ENCODE results near the gene CACFD1.
A peak's percentile ranks its signal among the peaks of the same experiment; 100 is the strongest.

The CACFD1 gene

DNA sequence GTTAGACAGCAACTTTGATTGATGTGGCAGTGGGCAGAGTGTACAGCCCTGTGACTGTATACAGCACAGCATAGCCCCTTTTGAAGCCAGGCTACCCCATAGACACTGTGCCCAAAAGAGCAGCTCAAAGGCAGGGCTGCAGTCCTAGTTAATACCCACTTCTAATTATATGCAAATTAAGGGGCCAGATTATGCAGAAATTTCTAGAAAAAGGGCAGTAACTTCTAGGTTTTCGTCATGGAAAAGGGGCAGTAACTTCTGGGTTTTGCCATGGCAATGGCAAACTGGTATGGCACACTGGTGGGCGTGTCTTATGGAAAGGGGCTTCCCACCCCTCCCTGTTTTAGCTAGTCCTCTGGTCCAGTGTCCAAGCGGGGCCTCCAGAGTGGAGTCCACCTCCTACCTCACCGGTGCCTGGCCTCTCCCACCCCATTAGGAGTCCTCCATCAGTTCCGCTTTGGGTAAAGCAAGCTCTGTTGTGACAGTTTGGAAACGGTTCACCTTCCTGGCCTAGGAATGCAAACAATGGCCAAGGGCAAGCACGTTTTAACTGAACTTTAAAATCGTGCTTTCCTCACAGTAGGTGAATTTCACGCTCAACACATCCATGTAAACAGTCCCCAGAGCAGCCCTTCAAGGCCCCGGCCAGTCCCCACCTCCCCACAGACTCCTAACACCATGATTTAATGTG is 32.0 kb upstream of the CACFD1 start:
- H3K9me3 ChIP-seq (ENCODE audit: control insufficient read depth, insufficient read depth, low read length), result no peaks in the 10 kb centered on the region
- H3K27me3 ChIP-seq (ENCODE audit: control insufficient read depth, insufficient read depth, low read length), result peaks cover 9% of the 10 kb centered on the region
- no peaks in the 10 kb centered on the region for H3K4me1 ChIP-seq (ENCODE audit: control insufficient read depth, insufficient read depth, low read length)
- peak overlapping the region; percentile 26 for H3K9ac ChIP-seq (ENCODE audit: low read depth, low read length)
- peaks cover 2% of the 10 kb centered on the region for H3K36me3 ChIP-seq (ENCODE audit: control insufficient read depth, insufficient read depth, low read length)
- peak overlapping the region; percentile 58 for H3K4me3 ChIP-seq (ENCODE audit: low read depth, low read length)

DNA sequence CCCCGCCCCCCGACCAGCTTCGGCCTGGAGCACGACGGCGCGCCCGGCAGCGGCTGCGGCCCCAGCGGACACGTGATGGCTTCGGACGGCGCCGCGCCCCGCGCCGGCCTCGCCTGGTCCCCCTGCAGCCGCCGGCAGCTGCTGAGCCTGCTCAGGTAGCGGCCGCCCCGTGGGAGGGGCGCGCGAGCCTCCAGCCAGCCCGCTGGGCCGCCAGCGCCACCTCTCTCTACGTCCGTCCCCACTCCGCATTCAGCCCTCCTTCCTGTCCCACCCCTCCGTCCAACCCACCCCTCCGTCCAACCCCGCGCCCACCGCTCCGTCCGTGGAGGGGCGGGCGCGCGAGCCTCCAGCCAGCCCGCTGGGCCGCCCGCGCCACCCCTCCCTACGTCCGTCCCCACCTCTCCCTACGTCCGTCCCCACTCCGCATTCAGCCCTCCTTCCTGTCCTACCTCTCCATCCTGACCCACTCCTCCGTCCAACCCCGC is 31.1 kb upstream of the CACFD1 start:
- H3K4me1 ChIP-seq (ENCODE audit: control insufficient read depth, insufficient read depth, low read length), result no peaks in the 10 kb centered on the region
- H3K9me3 ChIP-seq (ENCODE audit: control insufficient read depth, insufficient read depth, low read length), result no peaks in the 10 kb centered on the region
- H3K27me3 ChIP-seq (ENCODE audit: control insufficient read depth, insufficient read depth, low read length), result peaks cover 9% of the 10 kb centered on the region
- no peak overlapping the region for H3K9ac ChIP-seq (ENCODE audit: low read depth, low read length)
- H3K4me3 ChIP-seq (ENCODE audit: low read depth, low read length), result peak overlapping the region; percentile 52
- peaks cover 2% of the 10 kb centered on the region for H3K36me3 ChIP-seq (ENCODE audit: control insufficient read depth, insufficient read depth, low read length)

GRCh38 chr9:133429214-133429613 is 30.6 kb upstream of the CACFD1 start:
- H3K9me3 ChIP-seq (ENCODE audit: control insufficient read depth, insufficient read depth, low read length), result no peaks in the 10 kb centered on the region
- H3K36me3 ChIP-seq (ENCODE audit: control insufficient read depth, insufficient read depth, low read length), result peaks cover 2% of the 10 kb centered on the region
- no peak overlapping the region for H3K9ac ChIP-seq (ENCODE audit: low read depth, low read length)
- peak overlapping the region; percentile 52 for H3K4me3 ChIP-seq (ENCODE audit: low read depth, low read length)
- H3K27me3 ChIP-seq (ENCODE audit: control insufficient read depth, insufficient read depth, low read length), result peaks cover 9% of the 10 kb centered on the region
- H3K4me1 ChIP-seq (ENCODE audit: control insufficient read depth, insufficient read depth, low read length), result no peaks in the 10 kb centered on the region

DNA sequence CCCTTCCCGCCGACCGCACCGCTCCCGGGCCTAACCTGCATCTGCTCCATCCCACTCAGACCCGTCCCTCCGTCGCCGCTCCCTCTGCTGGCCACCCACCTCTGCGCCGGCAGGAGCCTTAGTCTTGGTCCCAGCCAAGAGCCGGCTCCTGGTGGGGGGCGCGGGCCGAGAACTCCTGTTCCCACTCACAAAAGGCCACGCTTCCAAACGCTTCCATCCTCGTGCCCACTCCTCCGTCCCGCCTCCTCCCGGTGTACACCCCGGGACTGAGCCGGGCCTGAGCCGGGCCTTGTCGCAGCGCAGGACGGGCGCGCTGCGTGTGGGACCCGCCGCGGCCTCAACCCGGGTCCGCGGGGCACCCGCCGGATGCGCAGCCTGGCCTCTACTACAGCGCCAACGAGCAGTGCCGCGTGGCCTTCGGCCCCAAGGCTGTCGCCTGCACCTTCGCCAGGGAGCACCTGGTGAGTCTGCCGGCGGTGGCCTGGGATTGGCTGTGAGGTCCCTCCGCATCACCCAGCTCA is 30.1 kb upstream of the CACFD1 start:
- no peaks in the 10 kb centered on the region for H3K4me1 ChIP-seq (ENCODE audit: control insufficient read depth, insufficient read depth, low read length)
- no peaks in the 10 kb centered on the region for H3K9me3 ChIP-seq (ENCODE audit: control insufficient read depth, insufficient read depth, low read length)
- H3K36me3 ChIP-seq (ENCODE audit: control insufficient read depth, insufficient read depth, low read length), result peaks cover 2% of the 10 kb centered on the region
- peaks cover 9% of the 10 kb centered on the region for H3K27me3 ChIP-seq (ENCODE audit: control insufficient read depth, insufficient read depth, low read length)
- H3K9ac ChIP-seq (ENCODE audit: low read depth, low read length), result peak overlapping the region; percentile 24
- peak overlapping the region; percentile 52 for H3K4me3 ChIP-seq (ENCODE audit: low read depth, low read length)

GRCh38 chr9:133430244-133430643 is 29.5 kb upstream of the CACFD1 start:
- Histone ChIP-seq H3K9ac (ENCODE audit: low read depth, low read length) (no peak overlapping the region), H3K9me3 (ENCODE audit: control insufficient read depth, insufficient read depth, low read length) (no peaks in the 10 kb centered on the region), H3K4me1 (ENCODE audit: control insufficient read depth, insufficient read depth, low read length) (no peaks in the 10 kb centered on the region), H3K4me3 (ENCODE audit: low read depth, low read length) (peak overlapping the region; percentile 52), H3K36me3 (ENCODE audit: control insufficient read depth, insufficient read depth, low read length) (peaks cover 2% of the 10 kb centered on the region), H3K27me3 (ENCODE audit: control insufficient read depth, insufficient read depth, low read length) (peaks cover 9% of the 10 kb centered on the region)

DNA sequence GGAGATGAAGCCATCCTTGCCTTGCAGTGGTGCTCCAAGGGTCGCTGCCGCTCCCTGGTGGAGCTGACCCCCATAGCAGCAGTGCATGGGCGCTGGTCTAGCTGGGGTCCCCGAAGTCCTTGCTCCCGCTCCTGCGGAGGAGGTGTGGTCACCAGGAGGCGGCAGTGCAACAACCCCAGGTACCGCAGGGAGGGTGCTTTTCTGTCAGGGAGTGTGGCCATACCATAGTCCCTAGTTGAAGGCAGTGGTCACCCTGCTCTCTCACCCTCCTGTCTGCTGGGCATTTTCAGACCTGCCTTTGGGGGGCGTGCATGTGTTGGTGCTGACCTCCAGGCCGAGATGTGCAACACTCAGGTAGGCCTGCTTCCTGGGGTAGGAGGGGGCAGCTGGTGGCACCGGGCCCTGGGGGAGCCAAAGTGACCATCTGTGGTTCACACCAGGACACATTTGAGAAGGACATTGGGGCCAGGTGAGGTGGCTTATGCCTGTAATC is 26.4 kb upstream of the CACFD1 start:
- Histone ChIP-seq H3K4me3 (ENCODE audit: low read depth, low read length) (no peak overlapping the region), H3K9me3 (ENCODE audit: control insufficient read depth, insufficient read depth, low read length) (no peaks in the 10 kb centered on the region), H3K4me1 (ENCODE audit: control insufficient read depth, insufficient read depth, low read length) (no peaks in the 10 kb centered on the region), H3K27me3 (ENCODE audit: control insufficient read depth, insufficient read depth, low read length) (peaks cover 4% of the 10 kb centered on the region), H3K9ac (ENCODE audit: low read depth, low read length) (no peak overlapping the region), H3K36me3 (ENCODE audit: control insufficient read depth, insufficient read depth, low read length) (peaks cover 2% of the 10 kb centered on the region)

DNA sequence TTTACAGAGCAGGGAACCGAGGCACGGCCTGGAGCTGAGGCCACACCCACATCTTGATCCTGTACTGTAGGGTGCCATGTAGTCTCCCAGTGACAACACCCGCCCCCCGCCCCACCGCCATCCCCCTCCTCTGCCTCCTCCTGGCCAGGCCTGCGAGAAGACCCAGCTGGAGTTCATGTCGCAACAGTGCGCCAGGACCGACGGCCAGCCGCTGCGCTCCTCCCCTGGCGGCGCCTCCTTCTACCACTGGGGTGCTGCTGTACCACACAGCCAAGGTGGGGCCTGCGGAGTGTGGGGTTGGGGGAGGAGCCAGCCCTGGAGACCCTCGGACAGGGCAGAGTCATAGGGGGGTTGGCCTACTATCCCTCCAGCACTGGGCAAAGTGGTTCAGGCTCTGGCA is 23.1 kb upstream of the CACFD1 start:
- Histone ChIP-seq H3K27me3 (ENCODE audit: control insufficient read depth, insufficient read depth, low read length) (no peaks in the 10 kb centered on the region), H3K4me1 (ENCODE audit: control insufficient read depth, insufficient read depth, low read length) (no peaks in the 10 kb centered on the region), H3K9ac (ENCODE audit: low read depth, low read length) (no peak overlapping the region), H3K36me3 (ENCODE audit: control insufficient read depth, insufficient read depth, low read length) (peaks cover 2% of the 10 kb centered on the region), H3K4me3 (ENCODE audit: low read depth, low read length) (no peak overlapping the region), H3K9me3 (ENCODE audit: control insufficient read depth, insufficient read depth, low read length) (no peaks in the 10 kb centered on the region)

DNA sequence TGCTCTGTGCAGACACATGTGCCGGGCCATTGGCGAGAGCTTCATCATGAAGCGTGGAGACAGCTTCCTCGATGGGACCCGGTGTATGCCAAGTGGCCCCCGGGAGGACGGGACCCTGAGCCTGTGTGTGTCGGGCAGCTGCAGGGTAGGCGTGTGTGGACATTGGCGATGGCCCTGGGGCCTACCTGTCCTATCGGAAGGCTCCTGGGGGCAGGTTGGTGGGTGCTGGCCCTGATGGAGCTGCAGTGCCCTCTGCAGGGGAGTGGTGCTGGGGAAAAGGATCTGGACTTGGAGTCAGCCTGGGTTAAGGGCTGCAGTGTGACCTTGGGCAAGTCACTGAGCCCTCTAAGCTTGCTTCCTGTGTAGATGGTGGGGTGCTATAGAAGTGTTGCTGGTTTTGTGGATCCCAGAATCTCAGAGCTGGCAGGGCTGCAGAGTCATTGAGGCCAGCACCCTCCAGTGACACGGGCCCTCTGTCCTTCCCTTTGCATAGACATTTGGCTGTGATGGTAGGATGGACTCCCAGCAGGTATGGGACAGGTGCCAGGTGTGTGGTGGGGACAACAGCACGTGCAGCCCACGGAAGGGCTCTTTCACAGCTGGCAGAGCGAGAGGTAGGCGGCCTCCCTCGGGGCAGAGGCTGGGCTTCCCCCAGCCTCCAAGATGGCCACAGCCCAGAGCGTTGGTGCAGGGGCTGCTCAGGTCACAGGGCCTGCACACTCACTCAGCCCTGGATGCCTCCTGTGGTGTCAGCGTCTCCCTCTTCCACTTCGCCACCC is 21.8 kb upstream of the CACFD1 start:
- Histone ChIP-seq H3K9me3 (ENCODE audit: control insufficient read depth, insufficient read depth, low read length) (no peaks in the 10 kb centered on the region), H3K4me3 (ENCODE audit: low read depth, low read length) (no peak overlapping the region), H3K4me1 (ENCODE audit: control insufficient read depth, insufficient read depth, low read length) (no peaks in the 10 kb centered on the region), H3K9ac (ENCODE audit: low read depth, low read length) (peak overlapping the region; percentile 24), H3K27me3 (ENCODE audit: control insufficient read depth, insufficient read depth, low read length) (no peaks in the 10 kb centered on the region), H3K36me3 (ENCODE audit: control insufficient read depth, insufficient read depth, low read length) (peaks cover 5% of the 10 kb centered on the region)

DNA sequence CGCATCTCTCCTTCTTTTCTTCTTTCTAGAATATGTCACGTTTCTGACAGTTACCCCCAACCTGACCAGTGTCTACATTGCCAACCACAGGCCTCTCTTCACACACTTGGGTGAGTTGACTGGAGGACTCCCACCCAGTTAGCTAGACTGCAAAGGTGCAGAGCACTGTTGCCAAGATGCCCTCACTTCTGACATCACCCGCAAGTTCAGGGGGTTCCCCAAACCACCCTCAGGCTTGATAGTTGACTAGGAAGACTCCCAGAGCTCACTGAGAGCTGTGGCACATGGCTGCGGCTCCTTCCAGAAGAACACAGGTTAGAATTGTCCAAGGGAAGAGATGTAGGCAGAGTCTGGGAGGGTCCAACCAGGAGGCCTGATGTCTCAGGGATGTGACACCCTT is 20.4 kb upstream of the CACFD1 start:
- H3K4me3 ChIP-seq (ENCODE audit: low read depth, low read length), result no peak overlapping the region
- H3K9ac ChIP-seq (ENCODE audit: low read depth, low read length), result no peak overlapping the region
- H3K27me3 ChIP-seq (ENCODE audit: control insufficient read depth, insufficient read depth, low read length), result no peaks in the 10 kb centered on the region
- no peaks in the 10 kb centered on the region for H3K4me1 ChIP-seq (ENCODE audit: control insufficient read depth, insufficient read depth, low read length)
- no peaks in the 10 kb centered on the region for H3K9me3 ChIP-seq (ENCODE audit: control insufficient read depth, insufficient read depth, low read length)
- peaks cover 5% of the 10 kb centered on the region for H3K36me3 ChIP-seq (ENCODE audit: control insufficient read depth, insufficient read depth, low read length)

- no peak overlapping the region for H3K4me3 ChIP-seq (ENCODE audit: low read depth, low read length)
- H3K9ac ChIP-seq (ENCODE audit: low read depth, low read length), result no peak overlapping the region
- no peaks in the 10 kb centered on the region for H3K4me1 ChIP-seq (ENCODE audit: control insufficient read depth, insufficient read depth, low read length)
- no peaks in the 10 kb centered on the region for H3K9me3 ChIP-seq (ENCODE audit: control insufficient read depth, insufficient read depth, low read length)
- no peaks in the 10 kb centered on the region for H3K27me3 ChIP-seq (ENCODE audit: control insufficient read depth, insufficient read depth, low read length)
- peaks cover 5% of the 10 kb centered on the region for H3K36me3 ChIP-seq (ENCODE audit: control insufficient read depth, insufficient read depth, low read length)
Observed at GRCh38 chr9:133440874-133441273, 18.9 kb upstream of the CACFD1 start.

GRCh38 chr9:133441571-133441970 is 18.2 kb upstream of the CACFD1 start:
- H3K4me1 ChIP-seq (ENCODE audit: control insufficient read depth, insufficient read depth, low read length), result no peaks in the 10 kb centered on the region
- peaks cover 5% of the 10 kb centered on the region for H3K36me3 ChIP-seq (ENCODE audit: control insufficient read depth, insufficient read depth, low read length)
- no peaks in the 10 kb centered on the region for H3K9me3 ChIP-seq (ENCODE audit: control insufficient read depth, insufficient read depth, low read length)
- H3K9ac ChIP-seq (ENCODE audit: low read depth, low read length), result no peak overlapping the region
- H3K4me3 ChIP-seq (ENCODE audit: low read depth, low read length), result no peak overlapping the region
- no peaks in the 10 kb centered on the region for H3K27me3 ChIP-seq (ENCODE audit: control insufficient read depth, insufficient read depth, low read length)

All from iPS-15b (cell line).